Neutrophil (primary cell): ENCODE results near the gene TSN.

Experiments
- H3K27ac ChIP-seq: fragments of 200-600 bp; sonication (generic); 2 replicates; pipeline ENCODE4 v1.5.1; 2016; ENCODE audit warnings: mild to moderate bottlenecking, moderate library complexity
- H3K27me3 ChIP-seq: fragments of 200-600 bp; sonication (generic); 2 replicates; pipeline ENCODE4 v1.6.0; 2016; ENCODE audit warnings: mild to moderate bottlenecking
- H3K36me3 ChIP-seq: fragments of 200-600 bp; sonication (generic); 2 replicates; pipeline ENCODE4 v1.5.1; 2017
- H3K4me1 ChIP-seq, 2 experiments: fragments of 200-600 bp in 1 of 2; sonication (generic) in 1 of 2; 1 replicate in 1 of 2; 2 replicates in 1 of 2; pipeline versions ENCODE4 v1.5.1 to v1.6.1; 2013 to 2016; ENCODE audit warnings: low read depth in 1 of 2, low read length in 1 of 2, mild to moderate bottlenecking in 1 of 2, moderate library complexity in 1 of 2; ENCODE audit not compliant: control insufficient read depth in 1 of 2, insufficient read depth in 1 of 2
- H3K4me3 ChIP-seq, 2 experiments: fragments of 200-600 bp in 1 of 2; sonication (generic) in 1 of 2; 1 replicate in 1 of 2; 2 replicates in 1 of 2; pipeline ENCODE4 v1.5.1; 2013 to 2016; ENCODE audit warnings: low read depth in 1 of 2, low read length in 1 of 2, mild to moderate bottlenecking in 1 of 2, moderate library complexity in 1 of 2
- H3K9me3 ChIP-seq: fragments of 200-600 bp; sonication (generic); 2 replicates; pipeline ENCODE4 v1.5.1; 2016
- CTCF ChIP-seq: fragments of 200-600 bp; sonication (generic); IDR thresholded peaks from 2 replicates; pipeline ENCODE4 v1.5.1; 2016; ENCODE audit warnings: antibody characterized with exemption

The TSN gene

GRCh38 chr2:121778741-121779487, 23.5 kb downstream of the TSN start:
- H3K27ac ChIP-seq: no peak overlapping the region
- peaks cover 6% of the 10 kb centered on the region for H3K27me3 ChIP-seq
- H3K4me3 ChIP-seq: no peak overlapping the region
- TF ChIP-seq CTCF: no peak
- no peaks in the 10 kb centered on the region for H3K9me3 ChIP-seq
- no peaks in the 10 kb centered on the region for H3K36me3 ChIP-seq
- H3K4me1 ChIP-seq: no peaks in the 10 kb centered on the region

- Histone ChIP-seq H3K36me3 (no peaks in the 10 kb centered on the region), H3K9me3 (no peaks in the 10 kb centered on the region), H3K4me1 (no peaks in the 10 kb centered on the region), H3K27ac (no peak overlapping the region), H3K27me3 (peaks cover 20% of the 10 kb centered on the region), H3K4me3 (no peak overlapping the region)
- no peak for TF ChIP-seq CTCF
These were observed 27.7 kb downstream of the TSN start for GRCh38 chr2:121783180-121783579.

- no peaks in the 10 kb centered on the region for H3K9me3 ChIP-seq
- peaks cover 16% of the 10 kb centered on the region for H3K27me3 ChIP-seq
- H3K4me1 ChIP-seq: no peaks in the 10 kb centered on the region
- H3K36me3 ChIP-seq: no peaks in the 10 kb centered on the region
- TF ChIP-seq CTCF: no peak
- H3K27ac ChIP-seq: no peak overlapping the region
- H3K4me3 ChIP-seq: no peak overlapping the region
These were observed 33.2 kb downstream of the TSN start for GRCh38 chr2:121788685-121789084.

GRCh38 chr2:121790276-121790956, 35.0 kb downstream of the TSN start:
- no peak overlapping the region for H3K4me3 ChIP-seq
- TF ChIP-seq CTCF: no peak
- no peaks in the 10 kb centered on the region for H3K4me1 ChIP-seq
- no peaks in the 10 kb centered on the region for H3K36me3 ChIP-seq
- no peak overlapping the region for H3K27ac ChIP-seq
- H3K27me3 ChIP-seq: peaks cover 8% of the 10 kb centered on the region
- no peaks in the 10 kb centered on the region for H3K9me3 ChIP-seq

- Histone ChIP-seq H3K4me3 (no peak overlapping the region), H3K27ac (no peak overlapping the region), H3K9me3 (no peaks in the 10 kb centered on the region), H3K27me3 (peaks cover under 1% of the 10 kb centered on the region), H3K36me3 (no peaks in the 10 kb centered on the region), H3K4me1 (no peaks in the 10 kb centered on the region)
- no peak for TF ChIP-seq CTCF
These were observed 35.8 kb downstream of the TSN start for GRCh38 chr2:121791290-121791689.
